ENCODE data around the gene THRB. TPM values are rescaled to one million over a fixed set of nuclear protein-coding genes. Genes with fewer than 3 reads are reported as not detected.

Gene THRB
- total RNA-seq, 1 donor from 2014 or later = 8.4 TPM

DNA sequence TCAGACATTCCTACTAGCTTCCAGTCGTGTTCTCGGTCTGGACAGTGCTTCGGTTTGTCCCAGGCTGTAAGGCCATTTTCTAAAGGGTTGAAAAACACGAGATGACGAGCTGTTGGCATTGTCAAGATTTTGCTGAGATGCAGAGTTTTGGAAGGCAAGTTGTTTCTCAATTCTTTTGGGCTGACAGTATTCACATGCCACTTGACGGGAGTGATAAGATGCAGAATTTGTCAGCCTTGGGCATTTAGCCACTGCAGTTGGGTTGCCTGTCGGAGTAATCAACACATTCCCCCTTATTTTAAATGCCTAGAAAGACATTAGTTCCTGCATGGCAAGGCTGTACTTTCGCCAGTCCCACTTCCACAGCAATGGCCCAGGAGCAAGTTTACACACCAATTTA, 304.4 kb downstream of the THRB start:
- no peak for DNase-seq (ENCODE audit: low spot score)

DNA sequence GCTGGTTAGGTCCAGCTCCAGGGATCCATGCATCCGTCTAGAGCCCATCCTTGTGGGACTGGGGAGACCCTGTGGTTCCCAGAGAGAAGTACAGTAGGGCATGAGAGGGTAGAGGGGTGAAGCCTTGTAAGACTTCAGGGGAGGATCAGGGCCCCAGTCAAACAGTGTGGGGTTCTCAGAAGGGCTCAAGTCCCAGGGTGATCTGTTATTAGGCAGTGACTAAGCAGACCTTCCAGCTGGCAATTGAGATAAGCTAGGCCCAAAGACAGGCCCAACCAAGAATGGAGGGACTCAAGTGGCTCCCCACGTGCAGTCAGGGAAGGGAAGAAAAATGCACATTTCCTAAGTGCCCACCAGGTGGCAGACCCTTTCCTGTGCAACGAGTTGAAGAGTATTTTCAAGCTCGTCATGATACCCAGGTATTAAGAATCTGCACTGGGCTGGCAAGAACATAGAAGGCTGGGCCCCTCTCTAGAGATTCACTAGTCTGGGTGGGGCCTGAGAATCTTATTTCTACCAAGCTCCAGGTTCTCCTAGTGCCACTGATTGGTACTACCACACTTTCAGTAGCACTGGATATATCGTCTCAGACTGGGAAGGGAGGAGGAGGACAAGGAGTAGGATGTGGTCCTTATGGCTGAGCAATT, 308.8 kb downstream of the THRB start:
- DNase-seq (ENCODE audit: low spot score) = peak; percentile 48

DNA sequence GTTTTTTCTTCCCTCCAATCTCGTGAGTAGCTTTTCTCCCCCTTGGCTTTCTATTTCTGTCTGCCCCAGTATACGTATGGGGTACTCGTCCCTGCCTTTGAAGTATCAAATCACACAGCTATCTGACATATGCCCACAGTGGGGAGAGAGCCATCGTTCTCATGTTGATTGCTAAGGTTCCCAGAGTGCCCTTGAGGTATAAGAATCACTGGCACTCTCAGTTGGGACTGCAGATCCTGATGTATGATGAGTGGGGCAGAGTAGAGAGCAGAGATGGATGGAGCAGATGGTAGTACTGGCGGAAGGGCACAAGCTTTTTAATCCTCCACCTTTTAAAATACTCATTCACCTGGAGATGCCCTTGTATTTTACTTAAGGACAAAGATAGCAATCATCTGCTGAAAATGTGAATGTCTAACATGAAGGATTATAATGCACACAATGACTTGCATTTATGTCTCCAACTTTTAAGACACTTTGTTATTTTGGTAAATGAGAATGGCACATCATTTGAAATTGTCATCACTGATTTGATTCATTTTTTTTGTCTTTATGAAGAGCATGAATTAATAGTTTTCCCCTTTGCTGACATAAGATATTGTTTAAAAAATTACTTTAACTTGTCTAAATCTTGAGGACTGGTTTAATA, 310.0 kb downstream of the THRB start:
- DNase-seq (ENCODE audit: low spot score) = no peak

DNA sequence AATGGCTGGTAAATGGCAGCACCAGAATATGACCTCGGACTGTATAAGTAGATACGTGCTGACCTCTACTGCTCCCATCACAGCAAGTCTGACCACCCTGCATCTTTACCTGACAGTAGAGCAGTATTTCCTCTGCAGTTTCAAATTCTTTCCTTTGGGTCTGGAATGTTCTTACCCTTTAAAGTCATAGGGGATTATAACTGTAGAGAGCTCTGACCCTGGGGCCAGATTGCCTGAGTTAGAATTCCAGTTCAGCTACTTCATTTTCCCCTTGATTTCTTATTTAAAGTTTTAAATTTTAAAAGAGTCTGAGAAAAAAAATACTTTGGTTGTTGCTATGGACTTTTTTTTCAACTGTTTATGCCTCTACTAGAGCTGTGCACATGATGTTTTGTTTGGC, 311.9 kb downstream of the THRB start:
- DNase-seq (ENCODE audit: low spot score) = peak; percentile 9

DNA sequence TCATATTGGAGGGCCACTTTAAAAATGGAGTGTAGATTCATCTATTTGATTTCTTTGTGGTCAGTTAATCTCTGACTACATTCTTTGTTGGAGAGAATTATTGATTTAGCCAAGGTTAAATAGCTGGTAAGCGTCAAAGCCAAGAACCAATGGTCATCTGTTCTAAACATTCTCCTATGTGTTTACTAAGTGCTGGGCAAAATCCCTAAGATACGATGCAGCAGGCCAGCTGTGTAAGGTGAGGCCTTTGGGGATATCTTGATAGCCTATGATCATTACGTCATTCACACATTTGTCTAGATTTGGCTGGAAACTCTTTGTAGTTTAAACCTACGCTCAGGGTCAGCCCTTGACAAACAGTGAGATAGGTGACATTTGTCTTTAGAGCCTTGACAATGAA, 313.4 kb downstream of the THRB start:
- DNase-seq (ENCODE audit: low spot score) = no peak

DNA sequence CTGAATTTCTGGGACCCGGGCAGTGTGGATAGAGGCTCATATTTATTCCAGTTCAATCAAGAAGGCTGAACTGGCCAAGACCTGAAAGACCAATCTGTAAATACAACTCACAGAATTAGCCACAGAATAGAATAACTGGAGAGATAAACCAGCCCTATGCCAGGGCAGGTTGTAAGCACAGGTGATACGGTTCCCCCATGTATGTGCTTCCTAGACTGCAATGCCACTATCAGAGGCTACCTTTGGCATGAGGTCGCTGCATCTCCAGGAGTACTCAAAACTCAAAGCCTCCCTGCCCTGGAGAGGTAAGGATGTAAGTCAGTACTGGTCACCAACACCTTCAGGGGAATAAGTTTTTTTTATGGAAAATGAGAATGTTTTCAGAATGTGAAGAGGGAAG, 314.0 kb downstream of the THRB start:
- DNase-seq (ENCODE audit: low spot score) = no peak

DNA sequence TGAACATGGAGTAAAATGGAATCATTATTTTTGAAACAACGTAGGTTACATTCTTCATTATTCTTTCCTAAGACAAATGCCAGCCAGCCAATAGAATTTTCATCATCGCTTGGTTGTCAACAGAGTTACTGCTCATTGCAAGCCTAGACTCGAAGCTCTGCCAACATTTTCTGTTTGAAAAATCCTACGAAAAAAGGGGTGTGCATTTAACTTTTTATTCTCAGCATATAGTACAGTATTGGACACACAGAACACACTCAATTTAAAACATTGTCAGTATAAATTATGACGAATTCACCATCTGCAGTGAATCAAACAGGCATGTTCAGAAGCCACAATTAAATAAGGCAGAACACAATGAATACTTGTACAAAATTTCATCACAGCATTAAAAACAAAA, 317.4 kb downstream of the THRB start:
- no peak for DNase-seq (ENCODE audit: low spot score)

DNA sequence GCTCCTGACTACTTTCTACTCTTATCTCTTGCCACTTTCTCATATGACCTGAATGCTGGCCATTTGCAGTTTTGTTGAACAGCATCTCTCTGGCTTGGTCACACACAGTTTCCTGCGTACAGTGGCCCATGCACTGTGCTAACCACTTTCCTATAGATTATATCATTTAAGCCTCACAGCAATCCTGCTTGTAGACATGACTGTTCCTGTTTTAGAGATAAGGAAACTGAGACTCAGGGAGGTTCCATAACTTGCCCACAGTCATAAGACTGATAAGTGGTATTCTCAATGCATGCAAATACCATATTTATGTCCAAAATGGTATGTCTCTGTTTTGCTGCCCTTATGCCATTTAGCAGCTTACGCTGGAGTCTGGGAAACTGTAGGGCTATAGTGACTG, 320.0 kb downstream of the THRB start:
- no peak for DNase-seq (ENCODE audit: low spot score)

DNA sequence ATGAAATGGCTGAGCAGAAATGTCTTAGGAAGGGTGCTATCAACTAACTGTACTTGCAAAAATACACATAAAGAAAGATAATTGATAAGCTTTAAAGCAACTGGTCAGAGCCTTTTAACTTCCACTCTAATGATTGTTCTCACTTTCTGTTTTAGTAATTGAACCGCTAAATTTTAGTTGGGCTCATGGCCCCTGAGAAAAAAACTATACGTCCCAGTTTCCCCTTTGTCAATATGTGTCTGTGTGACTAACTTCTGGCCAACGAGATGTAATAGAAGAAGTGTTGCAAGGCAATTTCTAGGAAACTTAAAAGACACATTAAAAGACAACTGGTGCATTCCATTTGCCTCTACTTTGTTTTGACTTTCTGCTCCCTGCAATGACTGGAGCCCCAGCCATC, 325.7 kb downstream of the THRB start:
- DNase-seq (ENCODE audit: low spot score) = no peak

DNA sequence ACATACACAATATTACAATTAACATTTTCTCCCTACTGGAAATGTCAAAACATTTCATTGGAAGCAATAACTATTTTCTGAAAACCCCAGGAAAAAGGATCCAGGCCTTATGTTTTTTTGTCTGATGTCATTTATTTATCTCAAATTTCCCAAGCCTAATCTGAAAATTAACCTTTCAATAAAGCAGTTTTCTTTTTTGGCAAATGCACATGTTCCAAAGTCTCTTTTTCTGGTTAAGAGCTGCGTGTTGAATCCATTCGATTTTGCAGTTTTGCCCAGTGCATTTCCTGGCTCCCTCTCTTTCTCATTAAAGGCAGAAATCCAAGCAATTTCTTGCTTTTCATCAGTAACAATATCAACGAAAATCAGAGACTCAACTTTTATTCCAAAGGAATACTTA, 327.2 kb downstream of the THRB start:
- no peak for DNase-seq (ENCODE audit: low spot score)

DNA sequence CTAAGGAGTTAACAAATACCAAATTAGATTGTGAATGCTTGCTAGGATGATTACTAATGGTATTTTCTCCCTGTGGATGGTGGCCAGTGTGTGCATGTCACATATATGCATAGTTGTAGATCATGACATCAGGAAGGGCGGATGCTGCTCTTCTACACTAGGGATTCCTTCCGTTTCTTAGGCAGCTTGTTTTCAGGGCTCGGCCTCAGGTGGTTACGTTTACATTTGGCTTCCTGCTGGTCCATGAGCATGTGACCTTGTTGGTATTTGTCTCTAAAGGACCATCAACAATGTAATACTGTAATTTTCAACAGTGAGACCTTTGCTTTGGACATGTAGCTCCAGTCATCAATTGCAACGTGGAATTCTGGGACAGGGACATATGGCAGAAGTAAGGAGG, 328.1 kb downstream of the THRB start:
- no peak for DNase-seq (ENCODE audit: low spot score)

DNA sequence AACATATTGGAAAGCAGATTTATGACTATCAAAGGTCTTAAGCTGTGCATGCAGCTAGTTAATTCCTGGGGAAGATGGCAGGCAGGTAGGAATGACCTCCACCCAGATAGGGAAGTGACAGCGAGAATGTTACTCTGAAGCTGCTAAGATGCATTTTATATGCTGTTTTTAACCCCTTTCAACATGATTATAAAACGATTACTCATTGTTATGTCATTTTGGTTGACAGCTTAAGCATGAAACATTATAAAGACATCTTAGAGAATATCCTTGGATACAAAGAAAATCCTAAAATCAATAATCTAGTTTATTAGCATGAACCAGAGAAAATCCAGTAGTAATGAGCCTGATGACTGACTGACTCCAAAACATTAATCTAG, 329.1 kb downstream of the THRB start:
- no peak for DNase-seq (ENCODE audit: low spot score)

DNA sequence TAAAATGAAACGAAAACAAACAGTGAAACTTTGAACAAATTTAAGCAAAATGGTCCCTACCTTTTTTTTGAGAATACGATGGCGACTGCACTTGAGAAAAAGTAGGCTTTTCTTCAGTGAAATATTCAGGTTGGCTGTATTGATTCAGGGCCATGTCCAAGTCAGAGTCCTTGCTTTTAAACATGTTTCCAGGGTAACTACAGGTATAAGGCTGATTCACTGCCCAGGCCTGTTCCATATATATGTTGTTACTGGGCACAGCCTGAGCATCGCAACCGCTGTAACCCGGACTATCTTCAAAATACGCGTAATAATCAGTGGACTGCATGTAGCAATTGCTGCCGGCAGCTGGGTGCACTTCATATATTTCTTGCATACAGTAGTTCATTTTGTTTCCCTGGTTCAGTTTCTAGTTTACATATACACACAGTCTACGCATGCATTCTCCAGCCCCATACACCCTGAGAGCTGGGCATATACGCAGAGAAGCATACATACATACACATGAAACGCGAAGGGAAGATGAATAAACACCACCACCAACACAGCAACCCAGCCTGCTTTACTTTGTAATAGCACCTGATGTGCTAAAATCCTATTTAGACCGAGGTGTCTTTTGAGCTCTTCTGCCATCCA, 329.6 kb downstream of the THRB start:
- DNase-seq (ENCODE audit: low spot score) = no peak

DNA sequence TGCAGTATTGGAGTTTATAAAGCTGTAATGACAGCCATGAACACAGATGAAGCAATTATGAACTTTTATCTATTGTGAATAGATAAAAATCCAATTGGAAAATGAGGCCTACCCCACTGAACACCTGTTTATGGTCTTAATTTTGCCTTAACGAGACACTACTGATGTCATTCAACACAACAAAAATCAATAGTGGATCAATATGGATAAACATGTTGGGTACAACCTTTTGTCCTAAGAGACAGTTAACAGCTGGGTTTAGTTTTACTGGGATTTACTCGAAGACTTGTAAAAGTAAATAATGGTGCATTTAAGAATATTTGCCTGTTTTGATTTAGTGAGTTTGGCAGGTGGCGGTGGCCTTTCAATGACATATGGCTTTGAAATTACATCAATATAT, 331.7 kb downstream of the THRB start:
- DNase-seq (ENCODE audit: low spot score) = no peak

DNA sequence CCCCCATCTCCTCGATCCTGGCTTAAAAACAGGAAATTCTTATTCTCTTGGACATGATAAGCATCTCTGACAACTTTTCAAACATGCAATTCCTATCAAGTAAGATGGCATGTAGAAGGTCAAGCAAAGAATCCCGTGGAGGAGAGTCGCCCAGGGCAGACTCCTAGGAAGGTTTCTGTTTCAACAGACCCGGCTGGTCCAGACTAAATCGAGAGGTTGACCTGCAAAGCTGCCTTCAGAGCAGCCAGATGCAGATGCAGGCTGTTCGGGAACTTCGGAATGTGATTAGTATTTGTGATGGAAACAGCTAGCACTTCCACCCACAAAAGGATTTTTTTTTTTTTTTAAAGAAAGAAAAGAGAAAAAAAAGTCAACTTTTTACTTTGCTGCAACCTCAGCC, 332.8 kb downstream of the THRB start:
- DNase-seq (ENCODE audit: low spot score) = no peak

DNA sequence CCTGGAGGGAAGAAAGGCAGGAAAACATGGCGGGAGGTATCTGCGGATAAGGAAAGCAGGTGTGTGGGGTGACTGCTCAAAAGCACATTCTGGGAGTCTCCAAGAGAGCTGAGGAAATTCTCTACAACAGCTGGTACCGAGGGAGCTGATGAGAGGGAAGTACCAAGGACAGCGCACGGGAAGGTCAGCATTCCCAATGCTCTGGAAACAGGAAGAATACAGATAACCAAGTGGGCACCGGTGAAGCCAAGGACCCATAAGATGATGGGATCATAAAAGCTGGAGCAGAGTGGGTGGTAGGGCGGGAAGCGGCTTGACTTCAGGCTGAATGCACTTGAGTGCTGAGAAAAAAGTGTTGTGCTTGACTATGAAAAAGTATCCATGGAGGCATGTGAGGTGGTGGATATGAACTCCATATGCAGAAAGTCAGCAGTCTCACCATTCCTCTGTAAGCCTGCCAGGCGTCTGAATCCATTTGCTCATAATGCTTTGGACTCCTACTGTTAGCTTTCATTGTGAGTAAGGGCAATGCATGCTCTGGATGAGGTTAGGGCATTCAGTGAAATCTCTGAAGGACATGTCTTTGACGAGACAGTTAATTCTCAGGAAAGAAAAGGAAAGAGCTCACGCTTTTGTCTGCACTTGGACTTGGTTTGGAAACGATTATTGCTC, 334.1 kb downstream of the THRB start:
- DNase-seq (ENCODE audit: low spot score) = peak; percentile 27

DNA sequence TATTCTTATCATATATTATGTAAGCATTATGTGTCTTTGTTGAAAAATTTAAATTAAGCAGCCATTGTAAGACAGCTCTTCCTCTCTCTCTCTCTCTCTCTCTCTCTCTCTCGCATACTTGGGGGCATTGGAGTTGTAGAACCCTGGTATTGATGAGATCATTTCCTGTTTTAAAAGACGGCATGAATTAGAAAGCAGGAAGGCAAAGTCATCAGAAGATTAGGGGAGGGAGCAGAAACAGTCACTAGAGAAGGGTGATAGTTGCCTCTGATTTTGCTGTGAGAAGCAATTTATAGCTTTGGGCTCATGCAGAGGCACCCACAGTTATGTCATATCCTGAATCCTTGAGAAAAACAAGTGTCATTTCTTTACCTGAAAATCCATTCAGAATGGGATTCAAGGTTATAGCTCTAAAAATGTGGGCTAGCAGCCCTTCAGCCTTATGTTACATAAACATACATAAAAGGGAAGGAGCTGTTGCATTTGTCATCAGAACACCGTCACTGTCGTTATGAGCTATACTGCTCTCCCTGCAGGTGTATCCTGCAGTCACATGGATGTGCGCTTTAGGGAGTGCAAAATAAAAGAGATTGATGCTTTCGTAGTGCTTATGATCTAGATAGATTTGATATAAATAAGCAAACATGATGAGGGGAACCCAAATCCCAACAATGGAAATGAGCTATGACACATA, 335.7 kb downstream of the THRB start:
- no peak for DNase-seq (ENCODE audit: low spot score)

DNA sequence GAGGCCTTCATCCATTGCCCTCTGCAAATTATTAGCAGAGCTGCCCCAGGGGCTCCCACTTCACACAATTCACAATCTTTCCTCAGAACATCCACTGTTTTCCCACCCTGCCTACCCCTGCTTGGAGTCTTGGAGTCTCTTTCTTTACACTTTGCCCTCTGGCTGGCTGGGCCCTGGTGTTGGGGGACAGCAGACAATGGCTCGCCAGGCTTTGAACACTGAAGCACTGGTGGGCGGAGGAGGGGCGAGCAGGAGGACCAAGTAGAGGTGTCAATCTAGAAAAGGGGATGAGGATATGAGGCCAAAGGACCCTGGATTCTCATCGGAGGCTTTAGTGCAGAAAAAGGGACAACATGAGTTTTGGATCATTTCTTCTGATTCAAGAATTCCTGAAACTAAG, 337.5 kb downstream of the THRB start:
- no peak for DNase-seq (ENCODE audit: low spot score)

DNA sequence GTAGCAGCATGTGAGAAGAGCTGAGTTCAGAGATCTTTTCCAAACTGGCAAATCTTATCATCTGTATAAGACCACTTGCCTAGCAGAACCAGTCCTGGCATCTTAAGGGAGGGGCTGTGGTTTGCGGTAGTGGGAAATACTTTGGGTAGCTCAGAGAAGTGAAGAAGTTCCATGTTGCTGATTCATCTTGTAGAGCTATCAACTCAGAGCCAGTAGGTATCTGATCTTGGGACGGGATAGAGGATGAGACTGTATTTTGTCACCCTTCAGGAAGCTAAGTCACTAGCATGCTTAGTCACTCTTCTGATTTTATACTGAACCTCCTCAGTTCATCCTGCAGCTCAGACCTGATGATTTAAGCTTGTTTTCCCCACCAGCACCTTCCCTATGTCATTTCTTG, 338.2 kb downstream of the THRB start:
- DNase-seq (ENCODE audit: low spot score) = peak; percentile 40

DNA sequence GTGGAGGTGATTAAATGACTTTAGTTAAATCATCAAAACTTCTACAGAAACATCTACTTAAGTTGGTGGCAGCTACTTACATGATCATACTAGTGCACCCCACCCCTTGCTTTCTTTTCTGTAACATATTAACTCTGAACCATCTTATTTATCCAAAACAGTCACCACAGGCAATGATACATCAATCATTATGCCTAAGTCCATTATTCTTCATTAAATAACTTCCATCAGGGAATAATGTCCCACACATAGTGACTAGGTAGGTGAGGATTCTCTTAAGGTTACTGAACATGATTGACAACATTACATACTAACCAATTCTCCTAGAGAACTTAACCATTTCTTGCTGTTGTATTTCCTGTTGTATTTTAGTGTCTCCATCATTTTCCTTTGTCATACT, 339.4 kb downstream of the THRB start:
- DNase-seq (ENCODE audit: low spot score) = no peak

DNA sequence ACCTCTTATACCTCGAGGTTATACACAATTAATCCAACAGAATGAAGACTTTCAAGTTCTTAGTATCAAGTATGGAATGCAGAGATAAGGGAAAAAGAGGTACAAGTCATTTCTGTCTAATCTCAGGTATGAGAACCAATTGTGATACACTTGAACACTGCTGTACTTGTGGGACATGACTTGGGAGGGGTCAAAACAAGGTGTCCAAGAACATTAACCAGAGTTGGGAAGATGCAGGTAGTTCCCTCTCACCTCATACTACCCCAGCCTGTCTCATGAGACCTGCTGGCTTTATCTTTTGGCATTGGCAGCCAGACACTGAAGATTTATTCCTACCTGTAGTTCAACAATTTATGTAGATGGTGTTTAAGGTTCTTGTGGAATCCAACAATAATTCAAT, 339.9 kb downstream of the THRB start:
- DNase-seq (ENCODE audit: low spot score) = peak; percentile 71

DNA sequence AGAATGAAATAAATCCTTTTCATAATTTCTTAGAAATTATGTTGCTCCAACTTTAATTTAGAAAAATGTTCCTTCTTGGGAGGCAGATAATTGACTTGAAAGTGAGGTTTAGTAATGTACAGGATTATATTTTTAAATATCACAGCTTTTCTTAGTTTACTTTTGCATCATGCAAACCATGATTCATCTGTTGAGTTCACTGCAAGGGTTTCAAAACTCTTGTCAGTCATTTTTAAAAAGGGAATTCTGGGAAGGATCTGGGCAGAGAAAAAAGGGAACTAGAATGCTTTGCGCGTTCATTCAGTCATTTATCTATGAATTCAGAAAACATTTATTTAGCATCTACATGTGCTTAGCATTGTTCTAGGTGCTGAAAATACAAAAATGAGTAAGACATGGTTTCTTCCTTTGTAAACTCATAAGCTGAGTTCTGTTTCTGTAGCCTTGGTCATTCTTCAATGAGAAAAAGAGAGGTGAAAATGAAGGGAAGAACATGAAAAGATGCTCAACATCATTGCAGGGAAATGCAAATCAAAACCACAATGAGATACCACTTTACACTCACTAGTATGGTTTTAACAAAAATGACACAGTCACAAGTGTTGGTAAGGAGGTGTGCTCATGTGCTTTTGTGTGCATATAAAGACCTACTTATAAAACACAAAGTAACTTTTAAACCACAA, 340.5 kb downstream of the THRB start:
- DNase-seq (ENCODE audit: low spot score) = no peak

Data from umbilical cord (tissue), 2 donors.